H1 (cell line): ENCODE measurements around the gene STAT1. TPM values are rescaled to one million over a fixed set of nuclear protein-coding genes. Genes with fewer than 3 reads are reported as not detected.

Experiments
- BCL11A ChIP-seq, 2 experiments: IDR thresholded peaks; one replicate each; pipeline ENCODE4 v1.6.1; 2011; ENCODE audit warnings: low read depth in 2 of 2, low read length in 2 of 2, mild to moderate bottlenecking in 2 of 2
- CEBPB ChIP-seq: IDR thresholded peaks from 2 replicates; pipeline ENCODE4 v1.6.1; 2012; ENCODE audit warnings: low read depth, low read length
- EP300 ChIP-seq, 2 experiments: IDR thresholded peaks; 1 replicate in 1 of 2; 2 replicates in 1 of 2; pipeline ENCODE4 v1.6.1; 2011 to 2012; ENCODE audit warnings: low read depth in 2 of 2, low read length in 2 of 2, mild to moderate bottlenecking in 2 of 2, borderline replicate concordance in 1 of 2, inconsistent platforms in 1 of 2, moderate library complexity in 1 of 2
- SIN3A ChIP-seq, 2 experiments: IDR thresholded peaks in 1 of 2; conservative IDR thresholded peaks in 1 of 2; 2 replicates each; pipeline ENCODE4 v1.6.1; 2011 to 2012; ENCODE audit warnings: low read length in 2 of 2, improper control_type of control experiment in 1 of 2, low read depth in 1 of 2, mild to moderate bottlenecking in 1 of 2
- SP4 ChIP-seq: IDR thresholded peaks from 2 replicates; pipeline ENCODE4 v1.6.1; 2012; ENCODE audit warnings: low read length, inconsistent platforms
- polyA plus RNA-seq, 7 experiments: library from polyadenylated mRNA; depleted of rRNA in 3 of 7; stranded (reverse) in 5 of 7; unstranded in 2 of 7; fragments of >200 nt in 5 of 7; fragments of 200-250 nt in 2 of 7; gene quantifications; 1 replicate in 5 of 7; 2 replicates in 1 of 7; 4 replicates in 1 of 7; pipeline versions ENCODE4 v1.2.1 to v1.2.3, GENCODE V29; 2011 to 2013; ENCODE audit warnings: missing spikeins in 2 of 7, mixed read lengths in 2 of 7
- total RNA-seq: library from RNA; stranded (reverse); fragmentation: NEBNext Ultra II Directional; extraction: Animal tissue kit (Norgen Biotek cat#: 25700); gene quantifications from 2 replicates; pipeline ENCODE4 v1.2.1, GENCODE V29; 2021
- TF ChIP-seq, protein P1 (sequence below): IDR thresholded peaks from 2 replicates; pipeline ENCODE4 v1.6.1; 2012; ENCODE audit warnings: low read length, inconsistent platforms

The STAT1 gene
- total and polyA plus RNA-seq, 2 of the 8 experiments (the other 6 are each of a cell fraction or from before 2014, with no cell fraction given), result 20.3 to 43.0 TPM

DNA sequence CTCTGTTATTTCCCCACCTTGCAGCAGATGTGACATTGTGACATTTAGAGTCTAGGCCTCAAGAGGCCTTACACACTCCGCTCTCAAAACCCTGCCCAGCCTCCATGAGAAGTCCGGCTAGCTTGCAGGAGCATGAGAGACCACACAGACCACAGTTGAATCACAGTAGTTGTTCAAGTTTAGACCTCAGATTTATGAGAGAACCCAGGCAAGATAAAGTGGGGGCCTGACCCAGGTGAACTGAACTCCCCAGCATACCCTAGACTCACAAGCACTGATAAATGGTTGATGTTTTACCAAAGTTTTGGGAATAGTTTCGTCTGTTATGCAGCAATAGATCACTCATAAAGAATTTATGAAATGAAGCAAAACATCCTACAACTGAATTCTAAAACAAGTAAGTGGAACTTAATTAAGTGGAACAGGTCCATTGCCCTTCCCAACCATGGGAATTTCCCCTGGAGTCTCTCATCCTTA, 4.7 kb upstream of the STAT1 start (continued):
- no peak for TF ChIP-seq SP4
- TF ChIP-seq, protein P1, sequence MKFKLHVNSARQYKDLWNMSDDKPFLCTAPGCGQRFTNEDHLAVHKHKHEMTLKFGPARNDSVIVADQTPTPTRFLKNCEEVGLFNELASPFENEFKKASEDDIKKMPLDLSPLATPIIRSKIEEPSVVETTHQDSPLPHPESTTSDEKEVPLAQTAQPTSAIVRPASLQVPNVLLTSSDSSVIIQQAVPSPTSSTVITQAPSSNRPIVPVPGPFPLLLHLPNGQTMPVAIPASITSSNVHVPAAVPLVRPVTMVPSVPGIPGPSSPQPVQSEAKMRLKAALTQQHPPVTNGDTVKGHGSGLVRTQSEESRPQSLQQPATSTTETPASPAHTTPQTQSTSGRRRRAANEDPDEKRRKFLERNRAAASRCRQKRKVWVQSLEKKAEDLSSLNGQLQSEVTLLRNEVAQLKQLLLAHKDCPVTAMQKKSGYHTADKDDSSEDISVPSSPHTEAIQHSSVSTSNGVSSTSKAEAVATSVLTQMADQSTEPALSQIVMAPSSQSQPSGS, result no peak
- no peak for TF ChIP-seq SIN3A (conservative IDR thresholded peaks at IDR 0.05 in 1 of 2, IDR thresholded peaks at IDR 0.05 in 1 of 2; ENCODE audit: low read depth in 1 of 2, low read length in 2 of 2)
- no peak for TF ChIP-seq CEBPB
- TF ChIP-seq BCL11A (IDR thresholded peaks at IDR 0.05; ENCODE audit: low read depth in 2 of 2, low read length in 2 of 2), result no peak
- TF ChIP-seq EP300 (IDR thresholded peaks at IDR 0.05; ENCODE audit: borderline replicate concordance in 1 of 2, low read depth in 2 of 2, low read length in 2 of 2), result no peak
